Neural cell (in vitro differentiated cells): Measurements from ENCODE around the gene SPATS2.

Experiments
- EP300 ChIP-seq: fragments of 450-650 bp; conservative IDR thresholded peaks from 2 replicates; pipeline ENCODE4 v1.6.1; 2014; ENCODE audit warnings: antibody characterized with exemption, mild to moderate bottlenecking, moderate library complexity; ENCODE audit not compliant: poor library complexity, severe bottlenecking
- EZH2 ChIP-seq: fragments of 200-600, 300-800 bp; shearing (Covaris generic), sonication (generic); IDR thresholded peaks from 2 replicates; pipeline ENCODE4 v1.6.1; 2014; ENCODE audit warnings: antibody characterized with exemption, low read length, borderline replicate concordance, mild to moderate bottlenecking; ENCODE audit not compliant: insufficient read depth, poor library complexity, severe bottlenecking
- MXI1 ChIP-seq: fragments of 450-650 bp; conservative IDR thresholded peaks from 2 replicates; pipeline ENCODE4 v1.6.1; 2014; ENCODE audit warnings: antibody characterized with exemption, mild to moderate bottlenecking; ENCODE audit not compliant: poor library complexity, severe bottlenecking
- POLR2AphosphoS5 ChIP-seq: IDR thresholded peaks from 2 replicates; pipeline ENCODE4 v1.6.1; 2012
- RAD21 ChIP-seq: fragments of 450-650 bp; conservative IDR thresholded peaks from 2 replicates; pipeline ENCODE4 v1.6.1; 2014; ENCODE audit warnings: antibody characterized with exemption, mild to moderate bottlenecking, moderate library complexity
- SMC3 ChIP-seq: fragments of 450-650 bp; conservative IDR thresholded peaks from 2 replicates; pipeline ENCODE4 v1.6.1; 2014; ENCODE audit warnings: antibody characterized with exemption, mild to moderate bottlenecking, moderate library complexity; ENCODE audit not compliant: poor library complexity
- TF ChIP-seq, protein P1 (sequence below): fragments of 450-650 bp; IDR thresholded peaks from 2 replicates; pipeline ENCODE4 v1.5.1; 2014; ENCODE audit warnings: antibody characterized with exemption, mild to moderate bottlenecking, moderate library complexity; ENCODE audit not compliant: poor library complexity, severe bottlenecking
- TF ChIP-seq, protein P2 (sequence below): IDR thresholded peaks from 2 replicates; pipeline ENCODE4 v1.6.1; 2012; ENCODE audit warnings: borderline replicate concordance

DNA sequence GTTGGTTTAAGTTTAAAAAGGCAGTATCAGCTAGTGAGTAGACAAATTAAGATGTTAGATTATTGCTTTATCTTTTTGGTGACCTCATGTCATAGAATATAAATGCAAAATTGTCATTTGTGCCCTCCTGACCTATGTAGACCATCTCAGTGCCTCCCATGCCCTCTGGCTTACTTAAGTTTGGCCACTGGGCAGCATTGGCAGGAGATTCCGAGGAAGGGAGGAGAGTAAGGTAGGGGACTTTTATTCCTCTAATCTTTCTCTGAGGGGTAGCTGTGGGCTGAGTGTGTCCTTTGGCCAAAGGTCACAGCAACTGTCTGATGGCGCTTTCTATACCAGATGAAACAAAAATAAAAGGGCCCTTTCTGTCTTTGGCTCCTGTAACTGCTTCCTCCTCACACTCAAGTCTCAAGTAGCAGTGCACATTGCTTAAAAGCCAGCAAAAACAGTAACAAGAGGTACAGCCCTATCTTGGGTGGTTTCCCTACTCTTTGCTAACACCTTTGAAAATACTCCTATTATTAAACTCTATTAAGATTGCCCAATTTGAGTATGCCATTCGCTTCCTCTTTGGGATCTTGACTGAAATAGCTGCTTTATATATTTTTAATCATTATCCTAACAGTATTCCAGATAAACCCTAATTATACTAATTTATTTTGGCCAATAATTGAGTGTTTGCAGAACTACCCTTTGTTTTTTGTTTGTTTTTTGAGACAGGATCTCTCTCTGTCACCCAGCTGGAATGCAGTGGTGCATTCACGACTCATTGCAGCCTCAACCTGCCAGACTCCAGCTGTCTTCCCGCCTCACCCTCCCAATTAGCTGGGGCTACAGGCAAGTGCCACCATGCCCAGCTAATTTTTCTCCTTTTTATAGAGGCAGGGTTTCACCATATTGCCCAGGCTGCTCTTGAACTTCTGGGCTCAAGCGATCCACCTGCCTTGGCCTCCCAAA, 115.1 kb downstream of the SPATS2 start:
- TF ChIP-seq, protein P1, sequence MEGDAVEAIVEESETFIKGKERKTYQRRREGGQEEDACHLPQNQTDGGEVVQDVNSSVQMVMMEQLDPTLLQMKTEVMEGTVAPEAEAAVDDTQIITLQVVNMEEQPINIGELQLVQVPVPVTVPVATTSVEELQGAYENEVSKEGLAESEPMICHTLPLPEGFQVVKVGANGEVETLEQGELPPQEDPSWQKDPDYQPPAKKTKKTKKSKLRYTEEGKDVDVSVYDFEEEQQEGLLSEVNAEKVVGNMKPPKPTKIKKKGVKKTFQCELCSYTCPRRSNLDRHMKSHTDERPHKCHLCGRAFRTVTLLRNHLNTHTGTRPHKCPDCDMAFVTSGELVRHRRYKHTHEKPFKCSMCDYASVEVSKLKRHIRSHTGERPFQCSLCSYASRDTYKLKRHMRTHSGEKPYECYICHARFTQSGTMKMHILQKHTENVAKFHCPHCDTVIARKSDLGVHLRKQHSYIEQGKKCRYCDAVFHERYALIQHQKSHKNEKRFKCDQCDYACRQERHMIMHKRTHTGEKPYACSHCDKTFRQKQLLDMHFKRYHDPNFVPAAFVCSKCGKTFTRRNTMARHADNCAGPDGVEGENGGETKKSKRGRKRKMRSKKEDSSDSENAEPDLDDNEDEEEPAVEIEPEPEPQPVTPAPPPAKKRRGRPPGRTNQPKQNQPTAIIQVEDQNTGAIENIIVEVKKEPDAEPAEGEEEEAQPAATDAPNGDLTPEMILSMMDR = no peak
- TF ChIP-seq, protein P2, sequence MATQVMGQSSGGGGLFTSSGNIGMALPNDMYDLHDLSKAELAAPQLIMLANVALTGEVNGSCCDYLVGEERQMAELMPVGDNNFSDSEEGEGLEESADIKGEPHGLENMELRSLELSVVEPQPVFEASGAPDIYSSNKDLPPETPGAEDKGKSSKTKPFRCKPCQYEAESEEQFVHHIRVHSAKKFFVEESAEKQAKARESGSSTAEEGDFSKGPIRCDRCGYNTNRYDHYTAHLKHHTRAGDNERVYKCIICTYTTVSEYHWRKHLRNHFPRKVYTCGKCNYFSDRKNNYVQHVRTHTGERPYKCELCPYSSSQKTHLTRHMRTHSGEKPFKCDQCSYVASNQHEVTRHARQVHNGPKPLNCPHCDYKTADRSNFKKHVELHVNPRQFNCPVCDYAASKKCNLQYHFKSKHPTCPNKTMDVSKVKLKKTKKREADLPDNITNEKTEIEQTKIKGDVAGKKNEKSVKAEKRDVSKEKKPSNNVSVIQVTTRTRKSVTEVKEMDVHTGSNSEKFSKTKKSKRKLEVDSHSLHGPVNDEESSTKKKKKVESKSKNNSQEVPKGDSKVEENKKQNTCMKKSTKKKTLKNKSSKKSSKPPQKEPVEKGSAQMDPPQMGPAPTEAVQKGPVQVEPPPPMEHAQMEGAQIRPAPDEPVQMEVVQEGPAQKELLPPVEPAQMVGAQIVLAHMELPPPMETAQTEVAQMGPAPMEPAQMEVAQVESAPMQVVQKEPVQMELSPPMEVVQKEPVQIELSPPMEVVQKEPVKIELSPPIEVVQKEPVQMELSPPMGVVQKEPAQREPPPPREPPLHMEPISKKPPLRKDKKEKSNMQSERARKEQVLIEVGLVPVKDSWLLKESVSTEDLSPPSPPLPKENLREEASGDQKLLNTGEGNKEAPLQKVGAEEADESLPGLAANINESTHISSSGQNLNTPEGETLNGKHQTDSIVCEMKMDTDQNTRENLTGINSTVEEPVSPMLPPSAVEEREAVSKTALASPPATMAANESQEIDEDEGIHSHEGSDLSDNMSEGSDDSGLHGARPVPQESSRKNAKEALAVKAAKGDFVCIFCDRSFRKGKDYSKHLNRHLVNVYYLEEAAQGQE = no peak
- TF ChIP-seq POLR2AphosphoS5 = no peak
- TF ChIP-seq RAD21 = no peak
- no peak for TF ChIP-seq EP300
- no peak for TF ChIP-seq EZH2
- no peak for TF ChIP-seq MXI1
- no peak for TF ChIP-seq SMC3
